Smooth muscle cell of the brain vasculature (primary cell): ENCODE measurements around the gene TENT5C.

Source experiments
- DNase-seq: peaks from one replicate; pipeline ENCODE4 v3.0.0-alpha.2; 2012; ENCODE audit warnings: low read depth, low spot score

The TENT5C gene

GRCh38 chr1:117613249-117613968 is 7.6 kb downstream of the TENT5C start:
- DNase-seq = no peak

DNA sequence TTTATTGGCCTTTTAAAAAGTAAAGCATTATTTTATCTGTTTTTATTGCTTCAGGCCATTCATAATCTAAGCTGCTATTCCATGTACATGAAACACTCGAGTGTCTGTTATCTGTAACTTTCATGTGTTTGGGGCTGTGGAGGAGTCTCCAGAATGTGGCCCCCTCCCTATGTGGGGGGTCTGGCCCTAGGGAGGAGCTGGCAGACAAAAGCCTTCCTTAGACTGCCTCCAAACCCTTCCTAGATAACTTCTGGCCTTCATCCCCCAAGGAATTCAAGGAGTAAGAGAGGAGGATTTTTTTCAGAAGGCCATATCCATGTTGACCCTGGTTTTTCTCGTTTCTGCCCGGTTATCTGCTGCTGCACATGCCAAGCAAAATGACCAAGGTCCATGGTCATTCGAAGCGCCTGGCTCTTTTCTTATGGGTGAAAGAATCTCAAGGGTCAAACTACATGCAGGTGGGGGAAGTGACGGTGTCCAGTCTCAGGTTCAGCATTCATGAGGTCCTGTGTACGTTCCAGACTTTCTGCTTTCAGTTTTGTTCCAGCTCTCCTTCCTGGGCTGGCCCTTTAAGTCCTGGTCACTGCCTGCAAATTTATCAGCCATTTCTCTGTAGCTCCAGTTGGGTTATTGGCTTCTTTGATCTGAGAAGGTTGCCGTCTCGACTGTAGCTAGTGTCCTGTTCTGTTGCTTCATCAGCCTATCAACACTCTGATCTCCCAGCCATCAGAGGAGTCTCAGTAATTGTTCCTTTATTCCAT is 8.3 kb downstream of the TENT5C start:
- no peak for DNase-seq

- DNase-seq = no peak
Observed at GRCh38 chr1:117615474-117615873, 9.6 kb downstream of the TENT5C start.

DNA sequence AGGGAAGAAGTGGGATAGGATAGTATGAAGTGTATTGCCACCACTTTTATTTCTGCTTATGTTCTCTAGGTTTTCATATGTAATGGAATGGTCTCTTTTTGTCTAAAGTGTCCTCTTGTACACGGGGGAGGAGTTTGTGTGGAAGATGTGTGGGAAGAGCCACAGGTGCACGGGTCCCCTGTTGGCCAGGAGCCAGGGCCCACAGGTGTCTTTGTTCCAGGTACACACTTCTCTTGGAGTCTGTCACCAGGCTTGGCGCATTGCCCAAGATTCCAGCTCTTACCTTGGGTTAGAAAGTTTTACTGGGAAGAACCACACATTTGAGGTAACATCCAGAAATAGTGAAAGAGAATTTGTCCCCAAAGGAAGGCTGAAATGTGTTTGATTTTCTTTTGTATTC is 10.5 kb downstream of the TENT5C start:
- DNase-seq = no peak

GRCh38 chr1:117616967-117617366 is 11.1 kb downstream of the TENT5C start:
- no peak for DNase-seq

DNA sequence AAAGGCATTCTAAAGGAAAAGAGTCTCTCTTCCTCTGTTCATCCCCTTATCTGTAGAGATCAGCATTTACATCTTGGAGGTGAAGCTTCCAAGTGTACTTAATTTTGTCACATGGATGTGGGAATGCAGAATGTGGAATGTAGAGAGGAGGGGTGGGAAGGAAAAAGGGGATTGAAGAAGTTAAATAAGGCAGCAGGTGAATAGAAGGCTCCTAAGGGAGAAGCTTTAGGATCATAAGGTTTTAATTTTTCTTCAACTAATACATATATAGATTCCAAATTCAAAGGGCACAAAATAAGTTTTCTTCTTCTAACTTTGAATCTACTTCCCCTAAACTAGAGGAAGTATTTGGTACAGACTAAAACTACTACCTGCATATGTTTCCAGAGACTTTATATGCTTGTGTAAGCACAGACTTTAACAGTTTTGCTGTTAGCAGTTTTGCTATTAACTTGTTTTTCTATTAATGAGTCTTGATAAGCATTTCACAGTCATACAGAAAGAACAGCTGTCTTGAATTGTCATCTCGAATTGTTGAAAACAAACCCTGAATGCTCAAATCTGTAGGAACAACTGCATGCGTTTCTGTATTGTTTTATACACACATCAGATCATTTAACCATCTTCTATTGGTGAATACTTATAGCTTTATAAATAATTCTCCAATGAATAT is 12.7 kb downstream of the TENT5C start:
- DNase-seq = no peak

DNA sequence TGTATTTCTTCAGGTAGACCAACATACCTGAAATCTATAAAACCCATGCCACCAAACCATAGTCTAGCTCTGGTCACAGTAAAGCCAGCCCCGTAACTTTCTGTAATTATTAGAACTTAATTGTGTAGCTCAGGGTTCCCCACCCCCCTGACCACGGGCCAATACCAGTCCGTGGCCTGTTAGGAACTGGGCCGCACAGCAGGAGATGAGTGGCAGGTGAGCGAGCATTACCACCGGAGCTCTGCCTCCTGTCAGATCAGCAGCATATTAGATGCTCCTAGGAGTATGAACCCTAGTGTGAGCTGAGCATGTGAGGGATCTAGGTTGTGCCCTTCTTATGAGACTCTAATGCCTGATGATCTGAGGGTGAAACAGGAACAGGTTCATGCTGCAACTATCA is 14.6 kb downstream of the TENT5C start:
- DNase-seq = no peak

DNA sequence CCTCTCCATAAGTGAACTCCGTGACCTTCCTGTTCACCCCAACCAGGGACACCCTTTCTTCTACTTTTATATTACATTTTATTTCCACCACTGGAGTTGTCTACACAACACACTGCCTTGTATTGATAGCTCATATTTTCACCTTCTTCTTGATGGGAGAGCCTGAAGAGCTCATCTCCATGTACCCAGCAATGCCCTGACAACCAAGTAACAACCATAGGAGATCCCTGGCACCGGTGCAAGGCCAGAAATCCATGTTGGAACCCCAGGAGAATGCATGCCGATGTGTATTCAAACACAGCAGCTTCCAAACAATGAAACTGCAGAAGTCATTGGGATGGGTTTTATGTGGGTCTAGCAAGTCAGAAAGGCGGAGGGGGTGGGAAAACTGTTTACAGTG is 15.5 kb downstream of the TENT5C start:
- DNase-seq = no peak

DNA sequence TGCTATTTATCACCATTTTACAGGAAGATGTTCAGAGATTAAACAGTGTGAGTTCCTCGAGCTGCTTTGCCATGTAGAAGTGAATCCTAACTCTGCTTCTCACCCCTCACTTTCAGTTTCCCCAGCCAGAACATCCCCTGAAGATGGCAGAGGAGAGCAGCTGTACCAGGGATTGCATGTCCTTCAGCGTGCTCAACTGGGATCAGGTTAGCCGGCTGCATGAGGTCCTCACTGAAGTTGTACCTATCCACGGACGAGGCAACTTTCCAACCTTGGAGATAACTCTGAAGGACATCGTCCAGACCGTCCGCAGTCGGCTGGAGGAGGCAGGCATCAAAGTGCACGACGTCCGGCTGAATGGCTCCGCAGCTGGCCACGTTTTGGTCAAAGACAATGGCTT is 16.9 kb downstream of the TENT5C start:
- DNase-seq = no peak

DNA sequence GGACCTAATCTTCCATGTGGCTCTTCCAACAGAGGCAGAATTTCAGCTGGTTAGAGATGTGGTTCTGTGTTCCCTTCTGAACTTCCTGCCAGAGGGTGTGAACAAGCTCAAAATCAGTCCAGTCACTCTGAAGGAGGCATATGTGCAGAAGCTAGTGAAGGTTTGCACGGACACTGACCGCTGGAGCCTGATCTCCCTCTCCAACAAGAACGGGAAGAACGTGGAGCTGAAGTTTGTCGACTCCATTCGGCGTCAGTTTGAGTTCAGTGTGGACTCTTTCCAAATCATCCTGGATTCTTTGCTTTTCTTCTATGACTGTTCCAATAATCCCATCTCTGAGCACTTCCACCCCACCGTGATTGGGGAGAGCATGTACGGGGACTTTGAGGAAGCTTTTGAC is 17.3 kb downstream of the TENT5C start:
- no peak for DNase-seq

- DNase-seq = no peak
Observed at GRCh38 chr1:117623698-117624097, 17.9 kb downstream of the TENT5C start.

GRCh38 chr1:117627546-117628130 is 21.8 kb downstream of the TENT5C start:
- DNase-seq = no peak

DNA sequence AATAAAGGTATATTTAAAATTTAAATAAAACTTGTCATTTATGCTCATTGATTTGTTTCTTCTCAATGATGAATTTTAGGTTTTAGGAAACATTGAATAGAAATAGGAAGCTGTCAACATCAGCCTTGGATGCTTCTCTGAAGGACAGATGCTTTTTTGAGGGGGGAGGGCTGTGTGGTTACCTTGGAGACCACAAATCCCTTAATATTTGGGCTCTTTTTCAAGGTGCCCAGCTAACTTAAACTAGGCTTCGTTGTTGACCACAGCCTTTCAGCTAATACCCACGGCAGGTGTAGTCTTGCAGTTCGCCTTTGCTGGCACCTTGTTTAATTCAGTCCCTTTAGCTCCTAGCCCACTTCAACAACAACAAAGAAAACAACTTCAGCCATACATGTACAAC is 22.5 kb downstream of the TENT5C start:
- DNase-seq = no peak

DNA sequence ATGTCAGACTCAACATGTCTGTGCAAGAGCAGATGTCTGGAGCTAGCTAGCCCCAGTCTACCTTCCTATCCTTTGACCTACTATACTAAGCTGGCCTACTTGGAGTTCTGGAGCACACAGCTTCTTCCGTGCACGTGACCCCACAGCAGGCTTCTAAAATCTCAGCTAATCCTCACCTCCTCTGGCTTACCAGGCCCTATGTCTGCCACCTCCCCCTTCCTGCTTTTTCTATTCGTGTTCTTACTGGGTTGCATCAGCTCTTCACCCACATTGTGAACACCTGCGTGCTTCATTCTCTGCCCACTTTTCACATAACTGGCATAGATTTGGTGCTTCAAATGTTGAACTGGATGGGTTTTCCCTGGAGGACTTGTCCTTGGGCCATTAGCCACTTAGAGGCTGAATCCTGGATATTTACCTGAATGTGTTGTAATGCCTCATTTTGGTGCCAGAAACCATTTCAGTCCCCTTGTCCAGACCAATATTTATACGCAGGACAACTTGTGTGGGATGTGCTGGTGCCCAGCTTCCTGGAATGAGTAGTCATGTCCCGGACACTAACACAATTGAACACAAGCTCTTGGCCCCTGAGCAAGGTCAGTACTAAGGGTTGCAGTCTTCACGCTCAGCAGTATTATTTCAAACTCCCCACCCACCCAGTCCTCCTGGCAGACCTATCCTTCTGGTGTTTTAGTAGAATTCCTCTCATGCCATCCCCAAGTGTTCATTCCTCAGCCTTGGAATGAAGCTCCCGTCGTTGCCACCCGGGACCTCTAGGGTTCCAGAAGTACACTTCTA is 24.0 kb downstream of the TENT5C start:
- DNase-seq = no peak

DNA sequence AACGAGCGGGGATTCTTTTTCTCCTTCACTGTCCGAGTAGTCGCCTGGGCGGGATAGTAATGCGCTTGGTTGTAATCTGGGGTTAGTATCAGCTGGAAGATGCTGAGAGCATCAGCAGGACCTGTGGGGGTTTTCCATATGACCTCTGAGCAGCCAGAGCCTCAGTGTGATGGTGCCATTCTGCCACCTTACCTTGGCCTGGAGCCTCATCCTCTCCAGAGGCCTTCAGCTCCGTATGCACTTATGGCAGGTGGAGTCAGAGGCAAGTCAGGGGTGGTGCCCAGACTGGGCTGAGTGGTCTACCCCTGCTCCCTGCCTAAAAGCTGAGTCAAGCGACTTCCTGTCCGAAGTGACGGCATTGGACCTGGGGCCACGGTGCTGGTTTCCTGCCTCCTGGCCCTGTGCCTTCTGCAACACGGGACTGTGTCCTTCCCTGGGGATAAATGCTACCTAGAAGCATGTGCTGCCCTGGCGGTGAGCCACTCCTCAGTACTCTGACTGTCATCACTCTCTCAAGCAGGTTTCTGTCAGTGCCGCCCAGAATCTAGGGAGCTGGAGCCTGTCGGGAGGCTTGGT is 24.7 kb downstream of the TENT5C start:
- DNase-seq = no peak

- no peak for DNase-seq
Observed at GRCh38 chr1:117631359-117632160, 25.7 kb downstream of the TENT5C start.

- DNase-seq = no peak
Observed at GRCh38 chr1:117632269-117633067, 26.6 kb downstream of the TENT5C start.

DNA sequence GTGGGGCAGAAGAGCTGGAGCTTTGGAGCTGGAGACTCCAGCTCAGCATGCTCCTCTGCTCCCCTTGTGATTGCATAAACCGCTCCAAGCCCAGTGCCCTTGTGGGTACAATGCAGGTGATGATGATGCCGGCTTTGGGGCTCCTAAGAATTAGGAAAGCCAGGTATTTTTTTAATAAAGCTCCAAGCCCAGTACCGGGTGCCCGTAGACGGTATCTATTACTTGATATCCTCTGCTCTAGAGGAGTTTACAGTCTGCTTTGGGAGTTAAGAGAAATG is 27.2 kb downstream of the TENT5C start:
- DNase-seq = no peak

DNA sequence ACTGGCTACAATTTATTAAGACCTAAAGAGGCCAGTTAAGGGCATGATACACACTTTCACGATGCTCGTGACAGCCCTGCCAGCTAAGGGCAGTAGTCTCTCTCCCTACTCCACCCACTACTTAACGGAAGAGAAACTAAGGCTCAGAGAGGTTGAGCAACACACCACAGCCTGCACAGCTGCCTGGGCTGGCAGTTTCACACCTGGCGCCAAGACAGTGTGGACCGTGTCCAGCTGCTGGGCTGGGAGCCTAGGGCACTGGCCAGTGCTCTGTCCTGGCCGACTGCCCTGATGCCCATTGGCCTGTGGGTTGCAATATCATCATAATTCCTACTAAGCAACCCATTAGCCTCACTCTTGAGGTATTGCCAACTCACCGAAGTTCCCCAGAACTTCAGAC is 27.6 kb downstream of the TENT5C start:
- no peak for DNase-seq

- no peak for DNase-seq
Observed at GRCh38 chr1:117633936-117634335, 28.1 kb downstream of the TENT5C start.
